ENCODE data around the gene LYVE1.

Gene LYVE1

DNA sequence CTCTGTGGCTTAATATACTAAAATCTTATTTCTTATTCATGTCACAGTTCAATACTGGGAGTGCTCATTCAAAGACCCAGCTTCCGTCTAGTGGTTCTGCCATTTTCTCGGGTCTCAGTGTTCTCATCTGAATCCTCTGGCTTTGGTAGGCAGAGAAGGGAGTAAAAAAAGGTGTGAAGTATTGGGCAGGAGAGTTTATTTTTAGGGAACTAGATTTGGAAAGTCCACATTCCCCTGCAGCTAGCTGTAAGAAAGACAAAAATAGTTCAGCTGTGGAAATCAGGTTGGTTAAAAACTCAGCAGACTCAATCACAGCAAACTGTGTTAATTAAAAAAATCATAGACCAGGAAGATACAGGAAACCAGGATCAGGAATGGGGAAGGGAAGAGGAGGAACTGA, 4.1 kb upstream of the LYVE1 start:
- TF ChIP-seq, protein P1, sequence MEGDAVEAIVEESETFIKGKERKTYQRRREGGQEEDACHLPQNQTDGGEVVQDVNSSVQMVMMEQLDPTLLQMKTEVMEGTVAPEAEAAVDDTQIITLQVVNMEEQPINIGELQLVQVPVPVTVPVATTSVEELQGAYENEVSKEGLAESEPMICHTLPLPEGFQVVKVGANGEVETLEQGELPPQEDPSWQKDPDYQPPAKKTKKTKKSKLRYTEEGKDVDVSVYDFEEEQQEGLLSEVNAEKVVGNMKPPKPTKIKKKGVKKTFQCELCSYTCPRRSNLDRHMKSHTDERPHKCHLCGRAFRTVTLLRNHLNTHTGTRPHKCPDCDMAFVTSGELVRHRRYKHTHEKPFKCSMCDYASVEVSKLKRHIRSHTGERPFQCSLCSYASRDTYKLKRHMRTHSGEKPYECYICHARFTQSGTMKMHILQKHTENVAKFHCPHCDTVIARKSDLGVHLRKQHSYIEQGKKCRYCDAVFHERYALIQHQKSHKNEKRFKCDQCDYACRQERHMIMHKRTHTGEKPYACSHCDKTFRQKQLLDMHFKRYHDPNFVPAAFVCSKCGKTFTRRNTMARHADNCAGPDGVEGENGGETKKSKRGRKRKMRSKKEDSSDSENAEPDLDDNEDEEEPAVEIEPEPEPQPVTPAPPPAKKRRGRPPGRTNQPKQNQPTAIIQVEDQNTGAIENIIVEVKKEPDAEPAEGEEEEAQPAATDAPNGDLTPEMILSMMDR (IDR thresholded peaks at IDR 0.05; ENCODE audit: control insufficient read depth, extremely low read depth, insufficient read depth): no peak
- H3K4me3 ChIP-seq (ENCODE audit: low read depth, low read length): no peak overlapping the region
- DNase-seq (ENCODE audit: low read depth): no peak

DNA sequence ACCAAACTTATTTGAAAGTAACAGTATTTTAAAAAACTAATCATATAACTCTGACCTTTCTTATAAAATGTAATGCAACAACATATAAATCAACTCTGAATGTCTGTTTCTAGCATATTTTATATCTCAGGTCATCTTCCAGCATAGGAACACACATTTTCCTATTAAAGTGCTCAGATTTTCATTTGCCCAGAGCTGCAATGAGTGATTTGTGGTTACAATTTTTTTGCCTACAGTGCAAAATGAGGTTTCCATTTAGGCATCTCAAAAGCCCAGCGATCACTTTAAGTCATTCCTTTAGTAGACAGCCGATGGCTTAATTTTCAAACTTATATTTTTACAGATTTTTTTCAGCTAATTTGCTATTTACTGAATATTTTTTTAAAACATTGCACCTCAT, 1.0 kb downstream of the LYVE1 start:
- TF ChIP-seq, protein P1 (IDR thresholded peaks at IDR 0.05; ENCODE audit: control insufficient read depth, extremely low read depth, insufficient read depth): no peak
- no peak for DNase-seq (ENCODE audit: low read depth)
- H3K4me3 ChIP-seq (ENCODE audit: low read depth, low read length): no peak overlapping the region

GRCh38 chr11:10566257-10566957, 2.1 kb downstream of the LYVE1 start:
- H3K4me3 ChIP-seq (ENCODE audit: low read depth, low read length): no peak overlapping the region
- TF ChIP-seq, protein P1 (IDR thresholded peaks at IDR 0.05; ENCODE audit: control insufficient read depth, extremely low read depth, insufficient read depth): no peak
- no peak for DNase-seq (ENCODE audit: low read depth)

DNA sequence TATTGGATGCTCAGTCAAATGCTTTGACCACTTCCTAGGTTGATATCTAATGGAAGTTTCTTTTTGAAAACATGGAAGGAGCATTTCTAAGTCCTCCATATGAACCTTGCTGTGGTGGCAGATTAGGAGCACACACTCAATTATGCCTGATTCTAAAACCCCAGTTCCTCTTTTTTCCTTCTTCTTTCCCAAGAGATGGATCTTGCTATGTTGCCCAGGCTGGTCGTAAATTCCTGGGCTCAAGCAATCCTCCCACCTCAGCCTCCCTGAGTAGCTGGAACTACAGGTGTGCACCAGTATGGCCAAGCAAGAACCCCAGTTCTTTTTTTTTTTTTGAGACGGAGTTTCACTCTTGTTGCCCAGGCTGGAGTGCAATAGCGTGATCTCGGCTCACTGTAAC, 3.0 kb downstream of the LYVE1 start:
- TF ChIP-seq, protein P1 (IDR thresholded peaks at IDR 0.05; ENCODE audit: control insufficient read depth, extremely low read depth, insufficient read depth): no peak
- no peak for DNase-seq (ENCODE audit: low read depth)

GRCh38 chr11:10564696-10565318, 3.7 kb downstream of the LYVE1 start:
- no peak overlapping the region for H3K4me3 ChIP-seq (ENCODE audit: low read depth, low read length)
- TF ChIP-seq, protein P1 (IDR thresholded peaks at IDR 0.05; ENCODE audit: control insufficient read depth, extremely low read depth, insufficient read depth): no peak
- DNase-seq (ENCODE audit: low read depth): no peak

More for the DNA sequence above, 3.0 kb downstream of the LYVE1 start:
- H3K4me3 ChIP-seq (ENCODE audit: low read depth, low read length): no peak overlapping the region

DNA sequence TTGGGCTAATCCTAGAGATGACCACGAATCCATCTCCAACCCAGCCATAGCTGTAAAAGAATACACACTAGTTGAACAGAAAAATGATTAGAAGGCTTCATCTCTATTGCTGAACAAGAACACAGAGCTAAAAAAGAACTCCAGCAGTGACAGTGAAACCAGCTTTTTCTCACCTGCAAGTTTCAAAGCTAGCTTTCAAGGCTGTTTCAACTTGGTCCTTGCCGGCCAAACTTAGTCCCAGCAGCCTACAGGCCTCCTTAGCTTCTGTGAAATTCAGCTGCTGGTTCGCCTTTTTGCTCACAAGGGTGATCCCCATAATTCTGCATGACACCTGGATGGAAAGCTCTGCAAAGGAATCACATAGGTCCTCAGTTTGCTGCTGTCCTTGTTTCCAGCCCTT, 4.4 kb downstream of the LYVE1 start:
- DNase-seq (ENCODE audit: low read depth): no peak
- H3K4me3 ChIP-seq (ENCODE audit: low read depth, low read length): no peak overlapping the region
- TF ChIP-seq, protein P1 (IDR thresholded peaks at IDR 0.05; ENCODE audit: control insufficient read depth, extremely low read depth, insufficient read depth): no peak

Data from LNCaP clone FGC (cell line).